ENCODE measurements around the gene TMEM184B. TPM values are rescaled to one million over a fixed set of nuclear protein-coding genes. Genes with fewer than 3 reads are reported as not detected.
"Not testable (repeated sequence)": the region's sequence is repeated elsewhere in the genome, so short reads cannot be mapped to it uniquely, and the experiment has no call there.

TMEM184B gene
- total RNA-seq, 1 donor from 2014 or later: 84.4 TPM

GRCh38 chr22:38249803-38250642 lies 22.8 kb downstream of the TMEM184B start:
- DNase-seq (ENCODE audit: low spot score): no peak

- no peak for DNase-seq (ENCODE audit: low spot score)
Observed at GRCh38 chr22:38249301-38249700, 23.5 kb downstream of the TMEM184B start.

- no peak for DNase-seq (ENCODE audit: low spot score)
Observed at GRCh38 chr22:38248280-38248679, 24.5 kb downstream of the TMEM184B start.

GRCh38 chr22:38247713-38248112 lies 25.1 kb downstream of the TMEM184B start:
- no peak for DNase-seq (ENCODE audit: low spot score)

GRCh38 chr22:38246692-38247091 lies 26.1 kb downstream of the TMEM184B start:
- no peak for DNase-seq (ENCODE audit: low spot score)

GRCh38 chr22:38246046-38246658 lies 26.7 kb downstream of the TMEM184B start:
- DNase-seq (ENCODE audit: low spot score): no peak

- no peak for DNase-seq (ENCODE audit: low spot score)
Observed at GRCh38 chr22:38244106-38244505, 28.7 kb downstream of the TMEM184B start.

GRCh38 chr22:38243007-38243765 lies 29.6 kb downstream of the TMEM184B start:
- no peak for DNase-seq (ENCODE audit: low spot score)

GRCh38 chr22:38240734-38241252 lies 32.0 kb downstream of the TMEM184B start:
- DNase-seq (ENCODE audit: low spot score): no peak

GRCh38 chr22:38239101-38239761 lies 33.6 kb downstream of the TMEM184B start:
- DNase-seq (ENCODE audit: low spot score): no peak

GRCh38 chr22:38238519-38239071 lies 34.2 kb downstream of the TMEM184B start:
- DNase-seq (ENCODE audit: low spot score): no peak

GRCh38 chr22:38236786-38237185 lies 36.0 kb downstream of the TMEM184B start:
- DNase-seq (ENCODE audit: low spot score): no peak

GRCh38 chr22:38235240-38235850 lies 37.5 kb downstream of the TMEM184B start:
- DNase-seq (ENCODE audit: low spot score): no peak

- DNase-seq (ENCODE audit: low spot score): not testable (repeated sequence)
Observed at GRCh38 chr22:38233856-38234255, 39.0 kb downstream of the TMEM184B start.

GRCh38 chr22:38233427-38233826 lies 39.4 kb downstream of the TMEM184B start:
- DNase-seq (ENCODE audit: low spot score): no peak

- no peak for DNase-seq (ENCODE audit: low spot score)
Observed at GRCh38 chr22:38232196-38232595, 40.6 kb downstream of the TMEM184B start.

GRCh38 chr22:38230916-38231315 lies 41.9 kb downstream of the TMEM184B start:
- DNase-seq (ENCODE audit: low spot score): no peak

- no peak for DNase-seq (ENCODE audit: low spot score)
Observed at GRCh38 chr22:38230108-38230825, 42.5 kb downstream of the TMEM184B start.

- no peak for DNase-seq (ENCODE audit: low spot score)
Observed at GRCh38 chr22:38228873-38229740, 43.7 kb downstream of the TMEM184B start.
